HCT116 (cell line): ENCODE results near the gene SH2D1B.

Experiments
- CTCF ChIP-seq, 3 experiments: fragments of 200-600 bp in 1 of 3; sonication (generic) in 1 of 3; IDR thresholded peaks in 2 of 3; conservative IDR thresholded peaks in 1 of 3; 2 replicates each; pipeline ENCODE4 v1.5.1; 2012 to 2017; ENCODE audit warnings: low read depth in 2 of 3, low read length in 2 of 3, antibody characterized with exemption in 1 of 3, borderline replicate concordance in 1 of 3, control low read depth in 1 of 3, mild to moderate bottlenecking in 1 of 3, mixed read lengths in 1 of 3, mixed run types in 1 of 3, moderate library complexity in 1 of 3; ENCODE audit not compliant: insufficient read depth in 1 of 3
- EZH2 ChIP-seq: fragments of 200-600 bp; sonication (generic); IDR thresholded peaks from 2 replicates; pipeline ENCODE4 v1.6.1; 2017; ENCODE audit warnings: antibody characterized with exemption, mixed run types
- FOSL1 ChIP-seq: IDR thresholded peaks from 2 replicates; pipeline ENCODE4 v1.6.1; 2012; ENCODE audit warnings: low read depth
- MAX ChIP-seq: IDR thresholded peaks from 2 replicates; pipeline ENCODE4 v1.6.1; 2012

GRCh38 chr1:162389971-162390370 is 22.0 kb downstream of the SH2D1B start:
- TF ChIP-seq CTCF (IDR thresholded peaks at IDR 0.05 in 2 of 3, conservative IDR thresholded peaks at IDR 0.05 in 1 of 3; ENCODE audit: borderline replicate concordance in 1 of 3, insufficient read depth in 1 of 3, low read depth in 2 of 3, low read length in 2 of 3) (no peak), FOSL1 (no peak), EZH2 (no peak), MAX (no peak)
